Activated CD8-positive, alpha-beta memory T cell treated with anti-CD3 and anti-CD28 coated beads for 48 hours (primary cell): Measurements from ENCODE around the gene PLK3.
A peak's percentile ranks its signal among the peaks of the same experiment; 100 is the strongest.
"Not testable (repeated sequence)": the region's sequence is repeated elsewhere in the genome, so short reads cannot be mapped to it uniquely, and the experiment has no call there.

Source experiments
- DNase-seq, 3 experiments: peaks; one replicate each; pipeline ENCODE4 v3.0.0-alpha.2; 2020; ENCODE audit warnings: low read depth in 2 of 3, low spot score in 2 of 3

The PLK3 gene

GRCh38 chr1:44799770-44800584 is at the start of gene PLK3:
PLK3 (plus strand) TSS chr1:44800377; CDS start chr1:44800464, 87 bp downstream.
- peak; percentile 94 to 96 (median 94) for DNase-seq

- no peak for DNase-seq
These were observed 42.8 kb upstream of the PLK3 start for GRCh38 chr1:44757420-44757819.

- no peak for DNase-seq
These were observed 41.1 kb upstream of the PLK3 start for GRCh38 chr1:44759077-44759476.

- no peak for DNase-seq
These were observed 39.3 kb upstream of the PLK3 start for GRCh38 chr1:44760876-44761275.

GRCh38 chr1:44766421-44766820 is 33.8 kb upstream of the PLK3 start:
- not testable (repeated sequence) for DNase-seq

- peak; percentile 74 to 87 (median 76) for DNase-seq
These were observed 24.9 kb upstream of the PLK3 start, which contains the start of gene RPS8 for GRCh38 chr1:44775078-44775929. RPS8 (plus strand) TSS chr1:44775540; CDS start chr1:44775597, 57 bp downstream.

GRCh38 chr1:44775930-44776729 is 24.0 kb upstream of the PLK3 start:
- DNase-seq, result no peak

- DNase-seq, result no peak
These were observed 23.5 kb upstream of the PLK3 start for GRCh38 chr1:44776730-44777068.

GRCh38 chr1:44777547-44777946 is 22.6 kb upstream of the PLK3 start:
- no peak for DNase-seq

GRCh38 chr1:44777969-44778635 is 22.1 kb upstream of the PLK3 start:
- DNase-seq, result no peak

GRCh38 chr1:44778705-44779576 is 21.2 kb upstream of the PLK3 start:
- no peak for DNase-seq

- DNase-seq, result no peak
These were observed 19.5 kb upstream of the PLK3 start for GRCh38 chr1:44780583-44781121.

- no peak for DNase-seq
These were observed 16.5 kb upstream of the PLK3 start for GRCh38 chr1:44783697-44784093.

GRCh38 chr1:44784094-44785028 is 15.8 kb upstream of the PLK3 start:
- no peak for DNase-seq

- DNase-seq, result no peak
These were observed 15.2 kb upstream of the PLK3 start for GRCh38 chr1:44785029-44785380.

GRCh38 chr1:44785501-44786137 is 14.6 kb upstream of the PLK3 start:
- no peak for DNase-seq

- peak in 1 of 3 experiments; percentile 50 for DNase-seq
These were observed 13.9 kb upstream of the PLK3 start for GRCh38 chr1:44786138-44786840.
